Measurements from ENCODE around the gene VSIR.

DNA sequence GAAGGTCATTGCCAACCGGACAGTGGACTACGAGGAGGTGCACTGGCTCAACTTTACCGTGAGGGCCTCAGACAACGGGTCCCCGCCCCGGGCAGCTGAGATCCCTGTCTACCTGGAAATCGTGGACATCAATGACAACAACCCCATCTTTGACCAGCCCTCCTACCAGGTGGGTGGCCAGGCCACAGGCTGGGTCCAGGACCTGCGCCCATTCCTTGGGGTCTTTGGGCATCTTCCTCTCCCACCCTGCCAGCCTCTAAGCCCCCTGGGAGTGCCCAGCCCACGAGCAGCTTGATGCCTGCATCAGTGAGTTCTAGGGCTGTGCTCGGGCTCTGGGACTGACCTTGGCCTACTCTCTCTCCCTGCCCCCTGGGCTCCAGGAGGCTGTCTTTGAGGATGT lies 25.8 kb upstream of the VSIR start:
- TF ChIP-seq POLR2A (IDR thresholded peaks at IDR 0.05; ENCODE audit: extremely low read depth, insufficient read length) (no peak), MYC (IDR thresholded peaks at IDR 0.05; ENCODE audit: low read depth, low read length) (no peak)
- TF ChIP-seq, protein P1, sequence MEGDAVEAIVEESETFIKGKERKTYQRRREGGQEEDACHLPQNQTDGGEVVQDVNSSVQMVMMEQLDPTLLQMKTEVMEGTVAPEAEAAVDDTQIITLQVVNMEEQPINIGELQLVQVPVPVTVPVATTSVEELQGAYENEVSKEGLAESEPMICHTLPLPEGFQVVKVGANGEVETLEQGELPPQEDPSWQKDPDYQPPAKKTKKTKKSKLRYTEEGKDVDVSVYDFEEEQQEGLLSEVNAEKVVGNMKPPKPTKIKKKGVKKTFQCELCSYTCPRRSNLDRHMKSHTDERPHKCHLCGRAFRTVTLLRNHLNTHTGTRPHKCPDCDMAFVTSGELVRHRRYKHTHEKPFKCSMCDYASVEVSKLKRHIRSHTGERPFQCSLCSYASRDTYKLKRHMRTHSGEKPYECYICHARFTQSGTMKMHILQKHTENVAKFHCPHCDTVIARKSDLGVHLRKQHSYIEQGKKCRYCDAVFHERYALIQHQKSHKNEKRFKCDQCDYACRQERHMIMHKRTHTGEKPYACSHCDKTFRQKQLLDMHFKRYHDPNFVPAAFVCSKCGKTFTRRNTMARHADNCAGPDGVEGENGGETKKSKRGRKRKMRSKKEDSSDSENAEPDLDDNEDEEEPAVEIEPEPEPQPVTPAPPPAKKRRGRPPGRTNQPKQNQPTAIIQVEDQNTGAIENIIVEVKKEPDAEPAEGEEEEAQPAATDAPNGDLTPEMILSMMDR (IDR thresholded peaks at IDR 0.05; ENCODE audit: low read depth, low read length) = no peak
- TF ChIP-seq, protein P2, sequence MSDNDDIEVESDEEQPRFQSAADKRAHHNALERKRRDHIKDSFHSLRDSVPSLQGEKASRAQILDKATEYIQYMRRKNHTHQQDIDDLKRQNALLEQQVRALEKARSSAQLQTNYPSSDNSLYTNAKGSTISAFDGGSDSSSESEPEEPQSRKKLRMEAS (IDR thresholded peaks at IDR 0.05; ENCODE audit: low read depth, low read length) = no peak
